NCI-H1417 treated with DMSO at 0.1 percent for 48 hours (cell line): Measurements from ENCODE around the gene UBAC2.

Experiments used
- DNase-seq: peaks from one replicate; lab custom pipeline; 2025; lab: John Stamatoyannopoulos, UW

Gene UBAC2

GRCh38 chr13:99200432-99201167 is at the start of gene UBAC2:
Gene UBAC2 (plus strand): TSS chr13:99200854. CDS start chr13:99200909, 55 bp downstream.
- peak; percentile 78 for DNase-seq

GRCh38 chr13:99151516-99151915 is 49.1 kb upstream of the UBAC2 start:
- no peak for DNase-seq

- DNase-seq = no peak
Measured at GRCh38 chr13:99153219-99153618, 47.4 kb upstream of the UBAC2 start.

- no peak for DNase-seq
Measured at GRCh38 chr13:99154064-99154463, 46.6 kb upstream of the UBAC2 start.

GRCh38 chr13:99155821-99156220 is 44.8 kb upstream of the UBAC2 start:
- DNase-seq = no peak

GRCh38 chr13:99157046-99157445 is 43.6 kb upstream of the UBAC2 start:
- no peak for DNase-seq

- no peak for DNase-seq
Measured at GRCh38 chr13:99158846-99159245, 41.8 kb upstream of the UBAC2 start.

GRCh38 chr13:99159331-99160061 is 41.2 kb upstream of the UBAC2 start:
- no peak for DNase-seq

- no peak for DNase-seq
Measured at GRCh38 chr13:99160415-99160814, 40.2 kb upstream of the UBAC2 start.

GRCh38 chr13:99161512-99161911 is 39.1 kb upstream of the UBAC2 start:
- DNase-seq = no peak

GRCh38 chr13:99162567-99163361 is 37.9 kb upstream of the UBAC2 start:
- DNase-seq = no peak

- DNase-seq = no peak
Measured at GRCh38 chr13:99164226-99164625, 36.4 kb upstream of the UBAC2 start.

GRCh38 chr13:99165753-99166587 is 34.7 kb upstream of the UBAC2 start:
- no peak for DNase-seq

- no peak for DNase-seq
Measured at GRCh38 chr13:99172951-99173350, 27.7 kb upstream of the UBAC2 start.

GRCh38 chr13:99173606-99174005 is 27.0 kb upstream of the UBAC2 start:
- DNase-seq = no peak

- DNase-seq = no peak
Measured at GRCh38 chr13:99174533-99175100, 26.0 kb upstream of the UBAC2 start.

GRCh38 chr13:99176309-99177276 is 24.1 kb upstream of the UBAC2 start:
- DNase-seq = peak; percentile 25

GRCh38 chr13:99178636-99179035 is 22.0 kb upstream of the UBAC2 start:
- no peak for DNase-seq

GRCh38 chr13:99179460-99179859 is 21.2 kb upstream of the UBAC2 start:
- no peak for DNase-seq

GRCh38 chr13:99182439-99182838 is 18.2 kb upstream of the UBAC2 start:
- no peak for DNase-seq
